Measurements from ENCODE around the gene KRTAP1-4.

KRTAP1-4 gene

GRCh38 chr17:40980117-40980516, 49.9 kb downstream of the KRTAP1-4 start:
- POLR2A ChIA-PET = no interaction called here
- CTCF ChIA-PET = interaction anchor here (0.6 kb wide), 1 partner anchor 45 kb away, joined by 5 read pairs; no protein-coding TSS in a partner anchor
- Histone ChIP-seq H3K27me3 (replicated peaks in 2 of 5; ENCODE audit: control insufficient read depth in 4 of 5, insufficient read depth in 5 of 5, low read length in 4 of 5) (peaks cover 2 to 8% (median 5%) of the 10 kb centered on the region in 5 experiments), H3K9me3 (ENCODE audit: control extremely low read depth in 1 of 5, control insufficient read depth in 4 of 5, insufficient read depth in 2 of 5, low read depth in 1 of 5, low read length in 4 of 5) (no peaks in the 10 kb centered on the region), H3K4me1 (ENCODE audit: control extremely low read depth in 1 of 4, control insufficient read depth in 4 of 4, insufficient read depth in 4 of 4, low read length in 3 of 4) (no peaks in the 10 kb centered on the region), H3K36me3 (ENCODE audit: control insufficient read depth in 4 of 4, insufficient read depth in 4 of 4, low read length in 3 of 4) (no peaks in the 10 kb centered on the region), H3K4me3 (ENCODE audit: control insufficient read depth in 1 of 7, extremely low read depth in 1 of 7, insufficient read depth in 4 of 7, low read depth in 2 of 7, low read length in 6 of 7) (no peak overlapping the region), H3K27ac (ENCODE audit: insufficient read depth in 1 of 2, low read depth in 1 of 2, low read length in 2 of 2, poor library complexity in 1 of 2, severe bottlenecking in 2 of 2) (no peak overlapping the region)
- no peak for DNase-seq
- WGBS (ENCODE audit: insufficient coverage) = 96% methylated on average over 2 of the region's 3 CpGs

Measured in common myeloid progenitor, CD34-positive (primary cell).